IPS-NIHi7 (cell line): ENCODE results near the gene STRIT1.
"Not testable (repeated sequence)": the region's sequence is repeated elsewhere in the genome, so short reads cannot be mapped to it uniquely, and the experiment has no call there.

ENCODE experiments used
- DNase-seq: peaks from one replicate; pipeline ENCODE4 v3.0.0; 2012; ENCODE audit warnings: mixed read lengths; ENCODE audit errors: extremely low spot score

The STRIT1 gene

DNA sequence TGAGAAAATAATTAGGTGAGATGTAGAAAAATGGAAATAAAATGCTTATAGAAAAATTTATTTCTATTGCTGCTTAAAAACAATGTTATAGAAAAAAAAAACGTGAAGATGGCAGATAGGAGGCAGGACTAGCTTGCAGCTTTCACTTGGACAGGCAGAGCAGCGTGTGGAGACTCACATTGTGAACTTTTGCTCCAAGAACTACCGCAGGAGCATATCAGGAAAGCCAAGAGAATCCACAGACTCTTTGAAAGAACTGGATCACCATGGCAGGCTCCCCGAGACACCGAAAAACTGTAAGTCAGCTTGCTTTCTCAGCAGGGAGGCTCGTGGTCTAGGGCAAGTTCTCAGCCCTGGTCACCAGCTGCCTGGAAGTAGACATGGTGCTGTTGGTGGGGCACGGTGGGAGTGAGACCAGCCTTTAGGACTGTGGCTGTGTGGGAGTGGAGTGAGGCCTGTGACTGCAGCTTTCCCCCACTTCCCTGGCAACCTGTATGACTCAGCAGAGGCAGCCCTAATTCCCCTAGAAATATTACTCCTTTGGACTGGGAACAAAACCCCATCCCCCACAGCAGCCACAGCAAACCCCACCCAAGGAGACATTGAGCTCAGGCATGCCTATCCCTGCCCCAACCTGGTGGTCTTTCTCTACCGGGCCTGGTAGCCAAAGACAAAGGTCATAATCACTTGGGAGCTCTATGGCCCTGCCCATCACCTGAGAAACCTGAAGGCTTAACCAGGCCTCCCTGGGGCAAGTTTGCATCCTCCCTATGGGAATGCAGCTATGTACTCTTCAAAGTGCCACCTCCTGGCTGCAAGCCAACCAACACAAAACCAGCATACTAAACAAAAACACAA lies 22.8 kb downstream of the STRIT1 start:
- DNase-seq = no peak

DNA sequence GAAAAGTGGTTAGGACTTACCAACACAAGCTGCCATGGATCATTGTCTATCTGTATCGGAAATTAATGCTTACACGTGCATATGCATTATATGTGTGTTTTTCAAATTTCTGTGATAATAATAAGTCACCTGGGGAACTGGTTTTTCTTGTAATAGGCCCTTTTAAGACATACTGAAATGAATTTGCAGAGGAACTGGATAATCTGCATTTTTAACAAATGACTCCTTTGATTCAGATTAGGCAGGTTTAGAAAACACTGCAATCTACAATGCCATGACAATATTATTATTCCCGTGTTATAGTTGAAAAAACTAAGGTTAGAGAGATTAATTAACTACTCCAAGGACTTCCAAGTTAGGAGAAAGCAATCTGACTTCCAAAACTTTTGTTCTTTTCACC lies 23.4 kb downstream of the STRIT1 start:
- DNase-seq = no peak

DNA sequence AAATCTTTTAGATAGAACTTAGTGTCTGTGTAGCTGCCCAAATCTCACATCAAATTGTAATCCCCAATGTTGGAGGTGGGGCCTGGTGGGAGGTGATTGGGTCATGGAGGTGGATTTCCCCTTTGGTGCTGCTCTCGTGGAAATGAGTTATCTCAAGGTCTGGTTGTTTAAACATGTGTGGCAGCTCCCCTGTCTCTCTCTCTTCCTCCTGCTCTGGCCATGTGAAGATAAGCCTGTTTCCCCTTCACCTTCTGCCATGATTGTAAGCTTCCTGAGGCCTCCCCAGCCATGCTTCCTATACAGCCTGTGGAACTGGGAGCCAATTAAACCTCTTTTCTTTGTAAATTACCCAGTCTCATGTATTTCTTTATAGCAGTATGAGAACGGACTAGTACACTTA lies 30.6 kb downstream of the STRIT1 start:
- not testable (repeated sequence) for DNase-seq

DNA sequence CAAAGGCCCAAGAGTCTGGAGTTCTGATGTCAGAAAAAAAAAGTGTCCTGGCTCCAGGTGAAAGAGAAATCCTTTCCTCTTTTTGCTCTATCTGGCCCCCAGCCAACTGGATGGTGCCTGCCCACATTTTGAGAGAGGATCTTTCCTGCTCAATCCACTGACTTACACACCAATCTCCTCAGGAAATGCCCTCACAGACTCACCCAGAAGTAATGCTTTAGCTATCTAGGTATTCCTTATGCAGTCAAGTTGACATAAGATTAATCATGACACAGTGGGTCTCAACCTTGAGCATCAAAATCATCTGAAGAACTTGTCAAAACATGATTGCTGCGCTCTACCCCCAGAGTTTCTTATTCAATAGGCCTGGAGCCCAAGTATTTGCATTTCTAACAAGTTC lies 31.2 kb downstream of the STRIT1 start:
- no peak for DNase-seq

DNA sequence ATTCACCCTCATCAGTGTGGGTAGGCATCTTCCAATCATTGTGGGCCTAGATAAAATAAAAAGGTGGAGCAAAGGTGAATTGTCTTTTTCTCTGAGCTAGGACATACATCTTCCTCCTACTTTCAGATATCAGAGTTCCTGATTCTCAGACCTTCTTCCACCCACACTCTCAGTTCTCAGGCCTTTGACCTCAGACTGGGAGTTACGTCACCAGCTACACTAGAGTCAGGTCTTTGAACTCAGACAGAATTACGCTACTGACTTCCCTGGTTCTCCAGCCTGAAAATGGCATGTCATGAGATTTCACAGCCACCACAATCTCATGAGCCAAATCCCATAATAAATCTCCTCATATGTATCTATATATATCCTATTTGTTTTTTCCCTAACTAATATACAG lies 39.0 kb downstream of the STRIT1 start:
- no peak for DNase-seq

DNA sequence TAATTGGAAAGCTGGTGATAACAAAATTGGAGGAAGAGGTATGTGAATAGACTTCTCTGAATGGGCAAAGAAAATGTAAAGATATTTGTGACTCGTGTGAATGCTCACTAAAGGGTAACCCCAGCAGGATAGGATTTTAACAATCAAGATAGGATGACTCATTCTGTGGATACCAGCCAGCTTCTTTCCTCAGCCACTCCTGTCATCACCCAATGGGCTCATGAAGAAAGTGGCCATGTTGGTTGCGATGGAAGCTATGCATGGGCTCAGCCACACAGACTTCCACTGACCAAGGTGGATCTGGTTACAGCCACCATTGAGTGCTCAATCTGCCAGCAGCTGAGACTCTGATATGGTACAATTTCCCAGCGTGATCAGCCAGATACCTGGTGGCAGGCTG lies 40.9 kb downstream of the STRIT1 start:
- no peak for DNase-seq

DNA sequence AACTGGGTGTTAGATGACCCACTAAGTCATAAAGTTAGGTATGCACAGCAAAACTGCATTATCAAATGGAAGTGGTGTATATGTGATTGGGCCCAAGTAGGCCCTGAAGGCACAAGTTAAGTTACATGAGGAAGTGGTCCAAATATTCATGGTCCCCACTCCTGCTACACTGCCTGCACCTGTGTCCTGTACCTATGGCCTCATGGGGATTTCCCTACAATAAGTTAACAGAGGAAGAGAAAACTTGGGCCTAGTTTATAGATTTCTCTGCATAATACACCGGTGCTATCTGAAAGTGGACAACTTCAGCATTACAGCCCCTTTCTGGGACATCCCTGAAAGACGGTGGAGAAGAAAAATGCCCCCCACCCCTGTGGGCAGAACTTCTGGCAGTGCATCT lies 41.5 kb downstream of the STRIT1 start:
- no peak for DNase-seq

DNA sequence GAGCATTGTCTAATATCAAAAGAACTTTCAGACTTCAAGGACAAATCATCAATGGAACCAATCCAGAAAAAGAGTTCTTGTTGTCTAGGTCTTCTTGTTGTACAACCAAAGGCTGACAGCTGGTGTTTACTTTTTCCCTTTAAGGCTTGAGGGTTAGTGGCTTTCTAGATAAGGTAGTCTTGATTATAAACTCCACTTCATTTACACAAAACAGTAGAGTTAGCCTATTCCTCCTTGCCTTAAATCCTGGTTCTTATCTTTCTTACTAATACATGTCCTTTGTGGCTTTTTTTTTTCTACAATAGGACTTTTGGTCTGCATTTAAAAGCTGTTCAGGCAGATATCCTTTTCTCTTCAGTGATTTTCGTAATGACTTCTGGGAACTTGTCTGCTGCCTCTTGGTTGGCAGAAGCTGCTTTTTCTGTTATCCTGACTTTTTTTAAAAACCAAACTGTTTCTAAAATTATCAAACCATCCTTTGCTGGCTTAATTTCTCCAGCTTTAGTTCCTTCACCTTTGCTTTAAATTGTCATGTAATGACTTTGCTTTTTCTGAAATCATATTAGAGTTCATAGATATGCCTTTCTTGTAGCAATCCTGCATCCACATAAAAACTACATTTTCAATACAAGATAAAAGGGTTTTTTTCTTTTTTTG lies 44.8 kb downstream of the STRIT1 start:
- DNase-seq = no peak

DNA sequence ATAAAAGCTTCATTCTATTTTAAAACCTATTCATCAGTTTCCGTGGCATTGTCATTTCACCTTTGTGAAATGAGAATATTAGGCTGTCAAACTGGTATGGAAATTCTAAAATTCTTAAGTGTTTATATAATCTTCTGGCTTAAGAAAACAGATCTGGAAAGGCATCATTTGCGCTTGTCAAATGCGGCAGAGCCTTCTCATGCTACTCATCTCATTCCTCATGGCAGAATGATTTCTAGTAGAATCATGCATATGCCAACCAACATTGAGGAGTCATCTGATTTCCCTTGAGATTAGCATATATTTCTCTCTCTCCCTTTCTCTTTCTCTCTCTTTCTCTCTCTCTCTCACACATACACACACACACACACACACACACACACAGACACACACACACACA lies 48.8 kb downstream of the STRIT1 start:
- DNase-seq = no peak

DNA sequence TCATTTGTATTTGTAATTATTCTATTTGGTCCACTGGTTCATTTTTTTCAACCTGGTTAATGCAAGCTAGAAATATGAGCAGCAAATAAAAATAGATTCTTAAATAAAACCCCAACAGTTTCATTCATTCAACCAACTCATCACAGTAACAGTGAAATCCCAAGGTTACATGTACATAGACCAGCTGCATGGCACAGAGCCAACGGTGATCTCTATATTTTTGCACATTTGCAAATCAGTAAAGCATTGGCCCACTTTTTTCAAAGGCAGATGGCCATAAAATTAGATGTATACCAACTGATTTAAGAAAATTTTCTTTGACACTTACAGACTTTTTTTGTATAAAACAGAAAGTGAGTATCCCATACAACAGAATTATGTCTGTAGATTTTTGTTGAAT lies 49.3 kb downstream of the STRIT1 start:
- no peak for DNase-seq

DNA sequence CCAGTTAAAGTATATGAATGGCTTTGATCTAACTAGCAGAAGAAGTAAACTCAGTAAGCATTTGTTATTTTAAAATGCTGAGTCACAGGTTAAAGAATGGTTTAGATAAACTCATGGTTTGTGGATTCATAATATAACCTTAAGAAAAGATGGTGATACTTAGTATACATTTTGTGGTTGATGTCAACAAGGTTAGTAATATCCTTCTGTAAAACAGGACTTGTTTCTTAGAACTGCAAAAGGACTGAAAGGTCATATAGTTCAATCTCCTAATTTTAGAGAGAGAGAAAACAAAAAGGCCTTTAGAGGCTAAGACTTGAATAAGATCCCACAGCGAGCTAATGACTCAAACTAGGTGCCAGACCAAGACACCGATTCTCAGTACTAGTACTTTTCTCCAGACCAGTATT lies 50.0 kb downstream of the STRIT1 start:
- DNase-seq = no peak

DNA sequence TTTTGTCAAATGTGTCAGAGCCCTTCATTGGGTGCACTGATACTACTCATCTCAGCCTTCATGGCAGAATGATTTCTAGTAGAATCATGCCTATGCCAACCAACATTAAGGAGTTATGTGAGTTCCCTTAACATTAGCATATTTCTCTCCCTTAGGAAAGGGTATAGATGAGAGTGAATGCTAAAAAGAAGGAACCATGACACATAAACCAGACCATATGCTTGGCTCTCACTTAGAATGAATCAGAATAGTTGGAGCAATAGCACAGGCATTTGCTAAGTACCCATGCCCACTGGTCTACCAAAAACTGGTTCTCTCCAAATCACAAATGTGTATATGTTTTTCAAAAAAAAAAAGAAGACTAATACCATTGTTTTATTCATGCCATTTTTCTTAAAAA lies 51.1 kb downstream of the STRIT1 start:
- DNase-seq = no peak

DNA sequence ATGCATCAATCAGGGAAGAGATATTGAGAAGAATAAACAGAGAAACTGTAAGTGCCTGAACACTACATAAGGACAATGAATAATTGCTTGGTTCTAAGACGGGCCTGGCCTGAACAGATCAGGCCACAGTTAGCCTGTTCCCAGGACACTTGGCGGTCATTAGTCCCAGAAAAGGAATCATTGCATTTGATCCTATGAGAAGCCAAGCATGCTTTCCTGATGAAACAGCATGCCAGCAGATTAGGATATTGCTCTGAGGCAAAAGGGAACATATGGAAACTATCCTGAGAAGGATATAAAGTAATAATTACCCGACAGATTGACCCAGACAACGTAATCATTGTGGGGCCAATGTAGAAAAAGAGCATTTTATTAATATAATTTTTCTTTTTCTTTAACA lies 51.9 kb downstream of the STRIT1 start:
- DNase-seq = no peak
